Bronchial epithelial cell (primary cell): ENCODE results near the gene XPR1. TPM values are rescaled to one million over a fixed set of nuclear protein-coding genes. Genes with fewer than 3 reads are reported as not detected.
"Not testable (repeated sequence)": the region's sequence is repeated elsewhere in the genome, so short reads cannot be mapped to it uniquely, and the experiment has no call there.

Experiments
- DNase-seq: peaks from one replicate; pipeline ENCODE4 v3.0.0-alpha.2; 2010; ENCODE audit warnings: low read depth
- FAIRE-seq: peaks from 2 replicates; lab custom pipeline; 2011; peaks lifted over from hg19 to GRCh38; lab: Jason Lieb, UNC
- H3K27me3 ChIP-seq: 2 replicates; pipeline ENCODE4 v1.5.1; 2011; ENCODE audit warnings: low read length; ENCODE audit not compliant: control insufficient read depth, insufficient read depth
- H3K36me3 ChIP-seq: 2 replicates; pipeline ENCODE4 v1.5.1; 2011; ENCODE audit warnings: low read length; ENCODE audit not compliant: control insufficient read depth, insufficient read depth
- H3K4me3 ChIP-seq: 2 replicates; pipeline ENCODE4 v1.5.1; 2011; ENCODE audit warnings: mild to moderate bottlenecking, low read depth, low read length, control low read depth
- total RNA-seq: library from RNA; depleted of rRNA; stranded (reverse); fragments of >200 nt; gene quantifications from 2 replicates; pipeline ENCODE4 v1.2.1, GENCODE V29; 2014
- TF ChIP-seq, protein P1 (sequence below): IDR thresholded peaks from 2 replicates; pipeline ENCODE4 v1.5.1; 2011; ENCODE audit warnings: mild to moderate bottlenecking, moderate library complexity, low read length, control low read depth, inconsistent platforms; ENCODE audit not compliant: insufficient read depth, severe bottlenecking

The XPR1 gene
- total RNA-seq, 1 donor from 2014 or later = 35.0 TPM

GRCh38 chr1:180695282-180695681 lies 63.5 kb downstream of the XPR1 start:
- no peak for FAIRE-seq
- no peaks in the 10 kb centered on the region for H3K36me3 ChIP-seq
- no peaks in the 10 kb centered on the region for H3K27me3 ChIP-seq
- DNase-seq = no peak
- TF ChIP-seq, protein P1, sequence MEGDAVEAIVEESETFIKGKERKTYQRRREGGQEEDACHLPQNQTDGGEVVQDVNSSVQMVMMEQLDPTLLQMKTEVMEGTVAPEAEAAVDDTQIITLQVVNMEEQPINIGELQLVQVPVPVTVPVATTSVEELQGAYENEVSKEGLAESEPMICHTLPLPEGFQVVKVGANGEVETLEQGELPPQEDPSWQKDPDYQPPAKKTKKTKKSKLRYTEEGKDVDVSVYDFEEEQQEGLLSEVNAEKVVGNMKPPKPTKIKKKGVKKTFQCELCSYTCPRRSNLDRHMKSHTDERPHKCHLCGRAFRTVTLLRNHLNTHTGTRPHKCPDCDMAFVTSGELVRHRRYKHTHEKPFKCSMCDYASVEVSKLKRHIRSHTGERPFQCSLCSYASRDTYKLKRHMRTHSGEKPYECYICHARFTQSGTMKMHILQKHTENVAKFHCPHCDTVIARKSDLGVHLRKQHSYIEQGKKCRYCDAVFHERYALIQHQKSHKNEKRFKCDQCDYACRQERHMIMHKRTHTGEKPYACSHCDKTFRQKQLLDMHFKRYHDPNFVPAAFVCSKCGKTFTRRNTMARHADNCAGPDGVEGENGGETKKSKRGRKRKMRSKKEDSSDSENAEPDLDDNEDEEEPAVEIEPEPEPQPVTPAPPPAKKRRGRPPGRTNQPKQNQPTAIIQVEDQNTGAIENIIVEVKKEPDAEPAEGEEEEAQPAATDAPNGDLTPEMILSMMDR = no peak
- no peak overlapping the region for H3K4me3 ChIP-seq

DNA sequence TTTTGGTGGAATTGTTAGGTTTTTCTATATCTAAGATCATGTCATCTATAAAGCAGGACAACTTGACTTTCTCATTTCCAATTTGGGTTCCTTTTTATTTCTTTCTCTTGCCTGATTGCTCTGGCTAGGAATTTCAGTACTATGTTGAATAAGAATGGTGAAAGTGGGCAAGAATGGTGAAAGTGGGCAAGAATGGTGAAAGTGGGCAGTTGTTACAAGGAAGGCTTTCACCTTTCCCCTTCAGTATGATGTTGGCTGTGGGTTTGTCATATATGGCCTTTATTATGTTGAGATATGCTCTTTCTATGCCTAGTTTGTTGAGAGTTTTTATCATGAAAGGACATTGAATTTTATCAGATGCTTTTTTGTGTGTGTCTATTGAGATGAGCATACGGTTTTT lies 64.5 kb downstream of the XPR1 start:
- TF ChIP-seq, protein P1 = no peak
- Histone ChIP-seq H3K4me3 (no peak overlapping the region), H3K36me3 (no peaks in the 10 kb centered on the region), H3K27me3 (no peaks in the 10 kb centered on the region)
- no peak for DNase-seq
- no peak for FAIRE-seq

- DNase-seq (no peak), FAIRE-seq (no peak)
- no peaks in the 10 kb centered on the region for H3K27me3 ChIP-seq
- TF ChIP-seq, protein P1 = no peak
- no peaks in the 10 kb centered on the region for H3K36me3 ChIP-seq
- no peak overlapping the region for H3K4me3 ChIP-seq
These were observed 66.8 kb downstream of the XPR1 start for GRCh38 chr1:180698580-180698979.

GRCh38 chr1:180702376-180702775 lies 70.6 kb downstream of the XPR1 start:
- DNase-seq, FAIRE-seq: not testable (repeated sequence)

DNA sequence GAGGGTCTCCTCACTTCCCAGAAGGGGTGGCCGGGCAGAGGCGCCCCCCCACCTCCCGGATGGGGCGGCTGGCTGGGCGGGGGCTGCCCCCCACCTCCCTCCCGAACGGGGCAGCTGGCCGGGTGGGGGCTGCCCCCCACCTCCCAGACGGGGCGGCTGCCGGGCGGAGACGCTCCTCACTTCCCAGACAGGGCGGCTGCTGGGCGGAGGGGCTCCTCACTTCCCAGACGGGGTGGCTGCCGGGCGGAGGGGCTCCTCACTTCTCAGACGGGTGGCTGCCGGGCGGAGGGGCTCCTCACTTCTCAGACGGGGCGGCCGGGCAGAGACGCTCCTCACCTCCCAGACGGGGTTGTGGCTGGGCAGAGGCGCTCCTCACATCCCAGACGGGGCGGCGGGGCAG lies 78.9 kb downstream of the XPR1 start:
- DNase-seq, H3K36me3 ChIP-seq, H3K27me3 ChIP-seq, H3K4me3 ChIP-seq, FAIRE-seq: not testable (repeated sequence)

More at GRCh38 chr1:180702376-180702775, 70.6 kb downstream of the XPR1 start:
- not testable (repeated sequence) for H3K4me3 ChIP-seq, H3K36me3 ChIP-seq, H3K27me3 ChIP-seq

DNA sequence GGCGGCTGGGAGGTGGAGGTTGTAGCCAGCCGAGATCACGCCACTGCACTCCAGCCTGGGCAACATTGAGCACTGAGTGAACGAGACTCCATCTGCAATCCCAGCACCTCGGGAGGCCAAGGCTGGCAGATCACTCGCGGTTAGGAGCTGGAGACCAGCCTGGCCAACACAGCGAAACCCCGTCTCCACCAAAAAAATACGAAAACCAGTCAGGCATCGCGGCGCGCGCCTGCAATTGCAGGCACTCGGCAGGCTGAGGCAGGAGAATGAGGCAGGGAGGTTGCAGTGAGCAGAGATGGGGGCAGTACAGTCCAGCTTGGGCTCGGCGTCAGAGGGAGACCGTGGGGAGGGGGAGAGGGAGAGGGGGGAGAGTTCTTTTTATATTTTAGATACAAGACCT lies 79.4 kb downstream of the XPR1 start:
- not testable (repeated sequence) for FAIRE-seq, H3K27me3 ChIP-seq, H3K4me3 ChIP-seq, H3K36me3 ChIP-seq, DNase-seq

GRCh38 chr1:180720753-180721152 lies 88.9 kb downstream of the XPR1 start:
- H3K4me3 ChIP-seq = no peak overlapping the region
- peak; percentile 2 for DNase-seq
- no peak for FAIRE-seq
- TF ChIP-seq, protein P1 = no peak
- H3K27me3 ChIP-seq = no peaks in the 10 kb centered on the region
- H3K36me3 ChIP-seq = no peaks in the 10 kb centered on the region
